Measurements from ENCODE around the gene TULP4. TPM values are rescaled to one million over a fixed set of nuclear protein-coding genes. Genes with fewer than 3 reads are reported as not detected.

The TULP4 gene
- total RNA-seq, 6 experiments from 2014 or later = 27.0 to 42.4 (median 32.3) TPM

- intact Hi-C loops (cut with DNase I) = no loop called here
- WGBS (ENCODE audit: insufficient coverage, low coverage, low lambda C conversion rate, missing lambda C conversion rate) = 91% methylated on average over 5 of the region's 5 CpGs
- H3K4me1 ChIP-seq = peaks cover 0 to 8% (median 4%) of the 10 kb centered on the region in 4 donors
- no peak overlapping the region for H3K4me3 ChIP-seq
- no peak for DNase-seq
- no peaks in the 10 kb centered on the region for H3K27me3 ChIP-seq
- no peak overlapping the region for H3K27ac ChIP-seq
- H3K36me3 ChIP-seq = no peaks in the 10 kb centered on the region
- no peaks in the 10 kb centered on the region for H3K9me3 ChIP-seq
- no peak for TF ChIP-seq POLR2A (IDR thresholded peaks at IDR 0.05)
- TF ChIP-seq, protein P1, sequence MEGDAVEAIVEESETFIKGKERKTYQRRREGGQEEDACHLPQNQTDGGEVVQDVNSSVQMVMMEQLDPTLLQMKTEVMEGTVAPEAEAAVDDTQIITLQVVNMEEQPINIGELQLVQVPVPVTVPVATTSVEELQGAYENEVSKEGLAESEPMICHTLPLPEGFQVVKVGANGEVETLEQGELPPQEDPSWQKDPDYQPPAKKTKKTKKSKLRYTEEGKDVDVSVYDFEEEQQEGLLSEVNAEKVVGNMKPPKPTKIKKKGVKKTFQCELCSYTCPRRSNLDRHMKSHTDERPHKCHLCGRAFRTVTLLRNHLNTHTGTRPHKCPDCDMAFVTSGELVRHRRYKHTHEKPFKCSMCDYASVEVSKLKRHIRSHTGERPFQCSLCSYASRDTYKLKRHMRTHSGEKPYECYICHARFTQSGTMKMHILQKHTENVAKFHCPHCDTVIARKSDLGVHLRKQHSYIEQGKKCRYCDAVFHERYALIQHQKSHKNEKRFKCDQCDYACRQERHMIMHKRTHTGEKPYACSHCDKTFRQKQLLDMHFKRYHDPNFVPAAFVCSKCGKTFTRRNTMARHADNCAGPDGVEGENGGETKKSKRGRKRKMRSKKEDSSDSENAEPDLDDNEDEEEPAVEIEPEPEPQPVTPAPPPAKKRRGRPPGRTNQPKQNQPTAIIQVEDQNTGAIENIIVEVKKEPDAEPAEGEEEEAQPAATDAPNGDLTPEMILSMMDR (IDR thresholded peaks at IDR 0.05) = no peak
- no peak for ATAC-seq
Measured at GRCh38 chr6:158508450-158508849, 196.2 kb downstream of the TULP4 start.

- peaks cover 0 to 8% (median 4%) of the 10 kb centered on the region in 4 donors for H3K4me1 ChIP-seq
- TF ChIP-seq POLR2A (IDR thresholded peaks at IDR 0.05) = no peak
- TF ChIP-seq, protein P1 (IDR thresholded peaks at IDR 0.05) = no peak
- DNase-seq = no peak
- no peaks in the 10 kb centered on the region for H3K27me3 ChIP-seq
- H3K9me3 ChIP-seq = no peaks in the 10 kb centered on the region
- H3K4me3 ChIP-seq = no peak overlapping the region
- 52% methylated on average over 7 of the region's 11 CpGs for WGBS (ENCODE audit: insufficient coverage, low coverage, low lambda C conversion rate, missing lambda C conversion rate)
- H3K36me3 ChIP-seq = no peaks in the 10 kb centered on the region
- intact Hi-C loops (cut with DNase I) = no loop called here
- peak in 1 of 4 donors; percentile 49 for ATAC-seq
- H3K27ac ChIP-seq = no peak overlapping the region
Measured at GRCh38 chr6:158509465-158509864, 197.2 kb downstream of the TULP4 start.

DNA sequence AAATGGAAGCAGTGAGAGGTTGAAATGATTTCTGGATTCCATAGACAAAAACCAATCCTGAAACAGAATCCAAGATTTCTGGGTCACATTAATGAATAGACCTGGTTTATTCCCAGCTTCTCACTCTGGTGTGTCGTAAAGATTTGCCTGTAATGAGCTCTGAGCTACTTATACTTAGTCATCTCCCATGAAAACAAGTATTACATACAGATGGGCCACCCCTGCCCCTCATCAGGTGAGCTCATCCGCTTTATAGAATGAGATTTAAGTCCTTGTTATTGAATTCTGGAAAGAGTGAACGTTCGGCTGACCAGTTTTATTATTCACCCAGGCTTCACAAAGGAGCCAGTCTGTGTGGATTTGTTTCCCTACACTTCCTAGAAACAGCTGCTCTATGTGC lies 200.5 kb downstream of the TULP4 start:
- H3K27me3 ChIP-seq = no peaks in the 10 kb centered on the region
- ATAC-seq (no peak), DNase-seq (no peak)
- H3K36me3 ChIP-seq = no peaks in the 10 kb centered on the region
- no peak overlapping the region for H3K27ac ChIP-seq
- WGBS (ENCODE audit: insufficient coverage, low coverage, low lambda C conversion rate, missing lambda C conversion rate) = 86% methylated on average over 2 of the region's 4 CpGs
- peaks cover 0 to 8% (median 4%) of the 10 kb centered on the region in 4 donors for H3K4me1 ChIP-seq
- intact Hi-C loops (cut with DNase I) = no loop called here
- no peak for TF ChIP-seq POLR2A (IDR thresholded peaks at IDR 0.05)
- TF ChIP-seq, protein P1 (IDR thresholded peaks at IDR 0.05) = no peak
- H3K9me3 ChIP-seq = no peaks in the 10 kb centered on the region
- H3K4me3 ChIP-seq = no peak overlapping the region

- H3K4me1 ChIP-seq = peaks cover 0 to 2% (median under 1%) of the 10 kb centered on the region in 4 donors
- intact Hi-C loops (cut with DNase I) = no loop called here
- no peaks in the 10 kb centered on the region for H3K36me3 ChIP-seq
- no peak overlapping the region for H3K27ac ChIP-seq
- TF ChIP-seq, protein P1 (IDR thresholded peaks at IDR 0.05) = no peak
- TF ChIP-seq POLR2A (IDR thresholded peaks at IDR 0.05) = no peak
- no peaks in the 10 kb centered on the region for H3K9me3 ChIP-seq
- ATAC-seq (no peak), DNase-seq (no peak)
- no peak overlapping the region for H3K4me3 ChIP-seq
- H3K27me3 ChIP-seq = no peaks in the 10 kb centered on the region
- WGBS (ENCODE audit: insufficient coverage, low coverage, low lambda C conversion rate, missing lambda C conversion rate) = 66% methylated on average over 4 of the region's 4 CpGs
Measured at GRCh38 chr6:158514176-158514575, 201.9 kb downstream of the TULP4 start.

DNA sequence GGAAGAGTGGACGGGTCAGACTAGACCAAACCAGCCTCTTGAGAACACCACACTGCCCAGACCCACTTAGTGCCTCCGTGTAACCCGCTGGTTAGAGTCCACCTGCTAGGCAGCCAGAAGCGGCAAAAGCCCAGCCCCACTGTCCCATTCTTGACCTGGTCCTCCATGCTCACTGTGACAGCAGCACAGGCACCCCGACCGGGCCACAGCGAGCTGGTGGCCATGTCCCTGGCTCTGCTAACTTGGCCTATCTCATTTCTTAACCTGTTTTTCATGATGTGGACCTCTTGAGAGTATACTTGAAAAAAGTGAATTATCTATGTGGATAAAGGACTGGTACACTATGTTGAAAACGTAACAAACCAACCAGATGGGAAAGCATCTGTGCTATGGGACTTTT lies 202.7 kb downstream of the TULP4 start:
- WGBS (ENCODE audit: insufficient coverage, low coverage, low lambda C conversion rate, missing lambda C conversion rate) = 84% methylated on average over 3 of the region's 8 CpGs
- DNase-seq = no peak

More for the DNA sequence above, 202.7 kb downstream of the TULP4 start:
- intact Hi-C loops (cut with DNase I) = no loop called here
- no peaks in the 10 kb centered on the region for H3K27me3 ChIP-seq
- H3K9me3 ChIP-seq = no peaks in the 10 kb centered on the region
- H3K4me1 ChIP-seq = no peaks in the 10 kb centered on the region
- H3K27ac ChIP-seq = no peak overlapping the region
- ATAC-seq = no peak
- TF ChIP-seq POLR2A (IDR thresholded peaks at IDR 0.05) = no peak
- TF ChIP-seq, protein P1 (IDR thresholded peaks at IDR 0.05) = no peak
- no peak overlapping the region for H3K4me3 ChIP-seq
- H3K36me3 ChIP-seq = no peaks in the 10 kb centered on the region
